HepG2 (cell line): Measurements from ENCODE around the gene POLR1C. TPM values are rescaled to one million over a fixed set of nuclear protein-coding genes. Genes with fewer than 3 reads are reported as not detected.

Experiments
- ATAC-seq: fragments of 200-7000 bp; cut with Tn5 transposase; 3 replicates; pipeline ENCODE4 v1.9.1; 2020; ENCODE audit warnings: mild to moderate bottlenecking, moderate library complexity
- BruUV-seq: library from RNA; stranded (reverse); fragments of 400-500 nt; replicated peaks from 2 replicates; lab custom pipeline; 2021; lab: Mats Ljungman, UMichigan
- CTCF ChIA-PET: fragments of 300-600 bp; formaldehyde crosslinking; extraction: SDS; loops from one replicate; lab custom pipeline; 2021; ENCODE audit warnings: low total read pairs, inconsistent platforms, low intra/inter-chr PET ratio; lab: Yijun Ruan, JAX
- POLR2A ChIA-PET: fragments of 350-600 bp; sonication (Branson Sonifier 250); formaldehyde crosslinking; loops from one replicate; lab custom pipeline; 2020; ENCODE audit warnings: antibody characterized with exemption, inconsistent platforms; lab: Yijun Ruan, JAX
- DNase-seq: peaks from one replicate; pipeline ENCODE4 v3.0.0-alpha.2; 2015; ENCODE audit warnings: low spot score
- FAIRE-seq: peaks from 3 replicates; lab custom pipeline; 2011; peaks lifted over from hg19 to GRCh38; lab: Jason Lieb, UNC
- H2AFZ ChIP-seq: one replicate; pipeline ENCODE4 v1.6.1; 2011; ENCODE audit warnings: low read length, inconsistent platforms
- H3K27ac ChIP-seq: fragments of 300-600 bp; 3 replicates; pipeline ENCODE4 v1.8.0; 2011; ENCODE audit warnings: mixed run types, mild to moderate bottlenecking, mixed read lengths, low read length, inconsistent platforms; ENCODE audit not compliant: insufficient read depth; ENCODE audit errors: extremely low read length
- H3K27me3 ChIP-seq, 2 experiments: fragments of 200-600 bp in 1 of 2; 2 replicates in 1 of 2; 3 replicates in 1 of 2; pipeline versions ENCODE4 v1.6.0 to v1.8.0; 2011; ENCODE audit warnings: low read length in 2 of 2, mild to moderate bottlenecking in 2 of 2, moderate library complexity in 2 of 2, inconsistent platforms in 1 of 2; ENCODE audit not compliant: insufficient read depth in 2 of 2, control insufficient read depth in 1 of 2
- H3K36me3 ChIP-seq, 2 experiments: fragments of 200-600 bp in 1 of 2; replicated peaks in 1 of 2; 2 replicates in 1 of 2; 3 replicates in 1 of 2; pipeline versions ENCODE4 v1.5.1 to v1.8.0; 2011; ENCODE audit warnings: low read length in 2 of 2, inconsistent platforms in 1 of 2; ENCODE audit not compliant: insufficient read depth in 2 of 2, control insufficient read depth in 1 of 2
- H3K4me1 ChIP-seq: 2 replicates; pipeline ENCODE4 v1.5.1; 2012; ENCODE audit warnings: low read length, inconsistent platforms; ENCODE audit not compliant: insufficient read depth
- H3K4me2 ChIP-seq: 2 replicates; pipeline ENCODE4 v1.6.0; 2011; ENCODE audit warnings: low read depth, low read length, inconsistent platforms
- H3K4me3 ChIP-seq, 3 experiments: fragments of 200-600 bp in 1 of 3; sonication (generic), shearing (Covaris generic) in 1 of 3; replicated peaks in 1 of 3; 2 replicates each; pipeline ENCODE4 v1.5.1; 2011 to 2016; ENCODE audit warnings: low read length in 3 of 3, inconsistent platforms in 2 of 3, low read depth in 2 of 3, mild to moderate bottlenecking in 2 of 3, control low read depth in 1 of 3, mixed read lengths in 1 of 3; ENCODE audit not compliant: insufficient read depth in 1 of 3
- H3K79me2 ChIP-seq: one replicate; pipeline ENCODE4 v1.6.1; 2011; ENCODE audit warnings: low read length, inconsistent platforms; ENCODE audit not compliant: insufficient read depth
- H3K9ac ChIP-seq: 2 replicates; pipeline ENCODE4 v1.6.0; 2011; ENCODE audit warnings: mild to moderate bottlenecking, low read depth, low read length, inconsistent platforms; ENCODE audit not compliant: insufficient read depth
- H3K9me3 ChIP-seq: 2 replicates; pipeline ENCODE4 v1.5.1; 2012; ENCODE audit warnings: mild to moderate bottlenecking, low read length
- H4K20me1 ChIP-seq: 2 replicates; pipeline ENCODE4 v1.6.0; 2011; ENCODE audit warnings: inconsistent platforms, mild to moderate bottlenecking, low read length, moderate library complexity; ENCODE audit not compliant: insufficient read depth
- CBX2 ChIP-seq, 2 experiments: fragments of 200-600 bp in 1 of 2; sonication (generic); formaldehyde crosslinking in 1 of 2; IDR thresholded peaks; 2 replicates each; pipeline versions ENCODE4 v1.7.0 to v1.8.1; 2018 to 2022; ENCODE audit warnings: low read depth in 2 of 2, low read length in 1 of 2, mild to moderate bottlenecking in 1 of 2, missing genetic modification reagents in 1 of 2
- FOXM1 ChIP-seq: sonication (generic); formaldehyde crosslinking; IDR thresholded peaks from 2 replicates; pipeline ENCODE4 v1.5.0; 2020; ENCODE audit warnings: missing genetic modification reagents
- JARID2 ChIP-seq: sonication (generic); formaldehyde crosslinking; IDR thresholded peaks from 2 replicates; pipeline ENCODE4 v1.8.1; 2023; ENCODE audit warnings: missing genetic modification reagents, inconsistent platforms; ENCODE audit not compliant: insufficient replicate concordance
- NAIF1 ChIP-seq: sonication (generic); formaldehyde crosslinking; IDR thresholded peaks from 2 replicates; pipeline ENCODE4 v1.5.0; 2020; ENCODE audit warnings: mild to moderate bottlenecking, missing genetic modification reagents, borderline replicate concordance
- NR2C2 ChIP-seq: sonication (generic); formaldehyde crosslinking; IDR thresholded peaks from 2 replicates; pipeline ENCODE4 v1.4.0; 2020; ENCODE audit warnings: missing genetic modification reagents, mild to moderate bottlenecking, moderate library complexity, borderline replicate concordance
- PRDM10 ChIP-seq: sonication (generic); formaldehyde crosslinking; IDR thresholded peaks from 2 replicates; pipeline ENCODE4 v1.4.0; 2020; ENCODE audit warnings: low read depth, missing genetic modification reagents
- ZBTB20 ChIP-seq: sonication (generic); formaldehyde crosslinking; IDR thresholded peaks from 2 replicates; pipeline ENCODE4 v1.8.1; 2023; ENCODE audit warnings: missing genetic modification reagents, low read depth, mild to moderate bottlenecking, borderline replicate concordance
- ZFY ChIP-seq: sonication (generic); formaldehyde crosslinking; IDR thresholded peaks from 2 replicates; pipeline ENCODE4 v1.4.0; 2020; ENCODE audit warnings: missing genetic modification reagents
- WGBS: methylation state at CpG from one replicate; pipeline ENCODE4 v1.1.6; 2017; ENCODE audit warnings: low lambda C conversion rate; 5-methylcytosine and 5-hydroxymethylcytosine counted together
- in situ Hi-C: cut with HindIII; loops from 2 replicates; pipeline ENCODE4 v1.10.0; 2017; ENCODE audit warnings: low pct_unique_long_range_greater_than_20kb; ENCODE audit not compliant: extremely low pct_ligation_motif_present
- intact Hi-C: fragments of 100-400 bp; cut with micrococcal nuclease; formaldehyde crosslinking; loops from one replicate; pipeline ENCODE4 v1.10.0; 2022; ENCODE audit not compliant: unreplicated experiment
- polyA plus RNA-seq, 8 experiments: library from polyadenylated mRNA; depleted of rRNA in 3 of 8; stranded (reverse) in 7 of 8; unstranded in 1 of 8; fragments of >200 nt; fragmentation: Illumina TruSeq in 4 of 8; extraction: Trizol in 4 of 8; gene quantifications; 2 replicates each; pipeline versions ENCODE4 v1.2.1 to v1.2.3, GENCODE V29; 2011 to 2016; ENCODE audit warnings: low read depth in 4 of 8, missing spikeins in 1 of 8, mixed read lengths in 1 of 8; ENCODE audit not compliant: insufficient read depth in 1 of 8
- total RNA-seq, 5 experiments: library from RNA; depleted of rRNA; stranded (reverse); fragments of >200 nt; fragmentation: Illumina TruSeq; extraction: Trizol; gene quantifications; 2 replicates each; pipeline ENCODE4 v1.2.3, GENCODE V29; 2016; ENCODE audit warnings: low read depth in 1 of 5

The POLR1C gene
- total and polyA plus RNA-seq, 2 of the 13 experiments (the other 11 are each of a cell fraction or from before 2014, with no cell fraction given), result 62.6 to 72.2 TPM

GRCh38 chr6:43541774-43542471, 25.0 kb downstream of the POLR1C start:
- H2AFZ ChIP-seq, result no peak overlapping the region
- no peaks in the 10 kb centered on the region for H3K27me3 ChIP-seq
- TF ChIP-seq NR2C2 (CRISPR knock-in tag) (no peak), NAIF1 (no peak), JARID2 (no peak), ZFY (no peak), CBX2 (IDR thresholded peaks at IDR 0.05; ENCODE audit: low read depth, low read length) (no peak), CBX2 (CRISPR knock-in tag; IDR thresholded peaks at IDR 0.05; ENCODE audit: low read depth) (no peak), ZBTB20 (CRISPR knock-in tag) (no peak), FOXM1 (CRISPR knock-in tag) (no peak), PRDM10 (CRISPR knock-in tag) (no peak)
- WGBS, result 96% methylated on average over 8 of the region's 8 CpGs
- no peak overlapping the region for H3K4me3 ChIP-seq
- intact Hi-C loops (no loop called here), in situ Hi-C loops (no loop called here)
- no TSS peak for BruUV-seq
- H3K9me3 ChIP-seq, result no peaks in the 10 kb centered on the region
- ATAC-seq (no peak), FAIRE-seq (no peak), DNase-seq (no peak)
- no peak overlapping the region for H3K4me2 ChIP-seq
- CTCF ChIA-PET, result no interaction called here
- H3K36me3 ChIP-seq, result peaks cover 18 to 77% of the 10 kb centered on the region in 2 experiments
- no peak overlapping the region for H3K9ac ChIP-seq
- POLR2A ChIA-PET, result no interaction called here
- H3K79me2 ChIP-seq, result no peaks in the 10 kb centered on the region
- H4K20me1 ChIP-seq, result no peaks in the 10 kb centered on the region
- no peaks in the 10 kb centered on the region for H3K4me1 ChIP-seq
- H3K27ac ChIP-seq, result no peak overlapping the region
